ENCODE measurements around the gene SLC2A11. TPM values are rescaled to one million over a fixed set of nuclear protein-coding genes. Genes with fewer than 3 reads are reported as not detected.

Gene SLC2A11
- polyA plus RNA-seq, 3 donors: 1.3 to 3.3 (median 2.5) TPM

DNA sequence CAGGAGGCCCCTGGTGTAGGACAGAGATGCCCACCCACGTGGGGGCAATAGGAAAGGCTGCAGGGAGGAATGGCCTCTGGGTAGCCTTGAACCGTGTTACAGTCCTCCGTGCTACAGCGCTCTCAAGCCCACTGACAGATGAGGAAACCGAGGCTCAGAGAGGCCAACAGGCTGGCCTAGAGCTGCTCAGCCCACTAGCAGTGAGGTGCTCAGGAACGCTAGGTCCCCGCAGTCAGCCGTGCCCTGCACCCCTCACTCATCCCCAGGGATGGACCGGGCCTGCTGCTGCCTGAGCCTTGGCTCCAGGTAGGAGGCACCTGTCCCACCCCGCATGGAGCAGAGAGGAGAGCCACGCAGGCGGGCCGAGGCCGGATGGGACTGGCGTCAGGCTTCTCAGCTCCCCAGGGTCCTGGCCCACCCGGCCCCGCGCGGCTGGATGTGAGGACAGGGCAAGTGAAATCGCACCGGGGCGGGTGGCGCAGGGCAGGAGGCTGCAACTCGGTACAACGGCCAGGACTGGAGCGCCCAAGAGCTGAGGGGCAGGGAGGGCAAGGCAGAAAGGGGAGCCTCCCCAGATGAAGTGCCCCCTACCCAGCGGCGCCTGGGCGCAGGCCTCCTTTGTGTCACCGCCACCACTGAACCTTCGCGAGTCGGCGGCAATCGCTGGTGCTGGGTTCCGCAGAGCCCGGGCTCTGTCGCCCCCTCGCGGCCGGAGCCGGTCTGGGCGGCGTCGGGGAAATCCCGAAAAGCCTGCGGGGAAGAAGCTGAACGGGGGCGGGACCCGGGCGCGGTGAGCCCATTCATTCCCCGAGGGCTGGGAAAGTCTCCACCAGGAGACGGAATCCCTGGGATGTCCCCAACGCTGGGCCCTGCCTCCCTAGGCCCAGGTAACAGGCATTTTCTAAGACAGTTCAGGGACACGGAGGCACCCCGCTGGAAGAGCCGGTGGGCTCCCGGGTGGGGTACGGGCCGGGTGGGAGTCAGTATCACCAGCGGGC lies 8.4 kb upstream of the SLC2A11 start:
- WGBS (ENCODE audit: insufficient coverage): 31% methylated on average over 54 of the region's 62 CpGs
- TF ChIP-seq, protein P1, sequence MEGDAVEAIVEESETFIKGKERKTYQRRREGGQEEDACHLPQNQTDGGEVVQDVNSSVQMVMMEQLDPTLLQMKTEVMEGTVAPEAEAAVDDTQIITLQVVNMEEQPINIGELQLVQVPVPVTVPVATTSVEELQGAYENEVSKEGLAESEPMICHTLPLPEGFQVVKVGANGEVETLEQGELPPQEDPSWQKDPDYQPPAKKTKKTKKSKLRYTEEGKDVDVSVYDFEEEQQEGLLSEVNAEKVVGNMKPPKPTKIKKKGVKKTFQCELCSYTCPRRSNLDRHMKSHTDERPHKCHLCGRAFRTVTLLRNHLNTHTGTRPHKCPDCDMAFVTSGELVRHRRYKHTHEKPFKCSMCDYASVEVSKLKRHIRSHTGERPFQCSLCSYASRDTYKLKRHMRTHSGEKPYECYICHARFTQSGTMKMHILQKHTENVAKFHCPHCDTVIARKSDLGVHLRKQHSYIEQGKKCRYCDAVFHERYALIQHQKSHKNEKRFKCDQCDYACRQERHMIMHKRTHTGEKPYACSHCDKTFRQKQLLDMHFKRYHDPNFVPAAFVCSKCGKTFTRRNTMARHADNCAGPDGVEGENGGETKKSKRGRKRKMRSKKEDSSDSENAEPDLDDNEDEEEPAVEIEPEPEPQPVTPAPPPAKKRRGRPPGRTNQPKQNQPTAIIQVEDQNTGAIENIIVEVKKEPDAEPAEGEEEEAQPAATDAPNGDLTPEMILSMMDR (IDR thresholded peaks at IDR 0.05): peak; percentile 98
- H3K36me3 ChIP-seq (replicated peaks in 1 of 2; ENCODE audit: control insufficient read depth in 1 of 2, insufficient read depth in 2 of 2, low read length in 2 of 2): no peaks in the 10 kb centered on the region
- intact Hi-C loops (cut with micrococcal nuclease): loop anchor here (2.0 to 5.0 kb wide), 2 partner anchors 81 to 302 kb away; no protein-coding TSS in a partner anchor
- H3K4me3 ChIP-seq (replicated peaks in 1 of 3; ENCODE audit: low read depth in 2 of 3, low read length in 3 of 3): no peak overlapping the region
- Mint-ChIP-seq H3K4me3 (peak overlapping the region in 1 of 2 donors; percentile 57), H3K27me3 (ENCODE audit: low read depth in 3 of 3) (peaks cover 8 to 11% (median 10%) of the 10 kb centered on the region in 3 donors), H3K9me3 (peaks cover 0 to 2% (median 0%) of the 10 kb centered on the region in 7 donors), H3K27ac (no peak overlapping the region), H3K36me3 (no peaks in the 10 kb centered on the region), H3K4me1 (peaks cover 17% of the 10 kb centered on the region)
- peaks cover 0 to 5% of the 10 kb centered on the region in 2 donors for H3K27me3 ChIP-seq (ENCODE audit: control insufficient read depth in 2 of 2, insufficient read depth in 2 of 2, low read length in 2 of 2)
- H3K4me1 ChIP-seq (ENCODE audit: control insufficient read depth in 1 of 2, insufficient read depth in 2 of 2, low read length in 2 of 2): peaks cover 15 to 18% of the 10 kb centered on the region in 2 donors
- no peaks in the 10 kb centered on the region for H4K20me1 ChIP-seq (ENCODE audit: insufficient read depth, low read length)
- peak overlapping the region; percentile 36 for H3K4me2 ChIP-seq (replicated peaks; ENCODE audit: extremely low read depth, low read length, poor library complexity, severe bottlenecking)
- DNase-seq: peak; percentile 69 to 76 (median 70)
- H3K9me3 ChIP-seq (replicated peaks in 1 of 2; ENCODE audit: control insufficient read depth in 1 of 2, insufficient read depth in 1 of 2, low read length in 2 of 2): no peaks in the 10 kb centered on the region
- H3K79me2 ChIP-seq (ENCODE audit: insufficient read depth, low read length): no peaks in the 10 kb centered on the region
- no peak overlapping the region for H3K27ac ChIP-seq (ENCODE audit: low read depth in 1 of 2, low read length in 2 of 2)
- peak overlapping the region; percentile 68 for H2AFZ ChIP-seq (ENCODE audit: insufficient read depth, low read depth, low read length, poor library complexity, severe bottlenecking)
- H3K9ac ChIP-seq (ENCODE audit: insufficient read depth, low read length, poor library complexity, severe bottlenecking): no peak overlapping the region

DNA sequence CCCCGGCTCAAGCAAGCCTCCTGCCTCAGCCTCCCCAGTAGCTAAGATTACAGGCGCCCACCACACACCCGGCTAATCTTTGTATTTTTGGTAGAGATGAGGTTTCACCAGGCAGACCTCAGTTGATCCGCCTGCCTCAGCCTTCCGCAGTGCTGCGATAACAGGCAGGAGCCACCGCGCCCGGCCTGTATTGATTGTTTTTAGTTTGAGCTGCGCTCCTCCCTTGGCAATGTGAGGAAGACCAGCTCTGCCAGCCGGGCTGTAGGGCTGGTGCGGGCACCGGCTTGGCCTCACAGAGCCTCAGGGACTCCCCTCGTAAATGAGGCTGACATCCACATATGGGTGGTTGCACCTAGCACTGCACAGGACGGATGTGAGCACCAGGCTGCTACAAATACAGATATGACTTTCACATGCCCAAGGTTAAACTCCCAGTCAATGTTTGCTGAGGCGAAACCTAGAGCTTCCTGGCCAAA lies 7.5 kb upstream of the SLC2A11 start:
- no peak overlapping the region for H3K27ac ChIP-seq (ENCODE audit: low read depth in 1 of 2, low read length in 2 of 2)
- no peaks in the 10 kb centered on the region for H4K20me1 ChIP-seq (ENCODE audit: insufficient read depth, low read length)
- H3K4me3 Mint-ChIP-seq: peak overlapping the region in 1 of 2 donors; percentile 59
- intact Hi-C loops (cut with micrococcal nuclease): no loop called here
- H3K9ac ChIP-seq (ENCODE audit: insufficient read depth, low read length, poor library complexity, severe bottlenecking): no peak overlapping the region
- no peak overlapping the region for H3K4me3 ChIP-seq (replicated peaks in 1 of 3; ENCODE audit: low read depth in 2 of 3, low read length in 3 of 3)
- no peak for DNase-seq
- H3K9me3 Mint-ChIP-seq: peaks cover 0 to 2% (median 0%) of the 10 kb centered on the region in 7 donors
- no peak overlapping the region for H2AFZ ChIP-seq (ENCODE audit: insufficient read depth, low read depth, low read length, poor library complexity, severe bottlenecking)
- peaks cover 8 to 11% (median 10%) of the 10 kb centered on the region in 3 donors for H3K27me3 Mint-ChIP-seq (ENCODE audit: low read depth in 3 of 3)
- H3K36me3 ChIP-seq (replicated peaks in 1 of 2; ENCODE audit: control insufficient read depth in 1 of 2, insufficient read depth in 2 of 2, low read length in 2 of 2): no peaks in the 10 kb centered on the region
- no peak overlapping the region for H3K27ac Mint-ChIP-seq
- peaks cover 9% of the 10 kb centered on the region for H3K4me1 Mint-ChIP-seq
- peaks cover 9% of the 10 kb centered on the region in 2 donors for H3K4me1 ChIP-seq (ENCODE audit: control insufficient read depth in 1 of 2, insufficient read depth in 2 of 2, low read length in 2 of 2)
- peaks cover 0 to 5% of the 10 kb centered on the region in 2 donors for H3K27me3 ChIP-seq (ENCODE audit: control insufficient read depth in 2 of 2, insufficient read depth in 2 of 2, low read length in 2 of 2)
- H3K36me3 Mint-ChIP-seq: no peaks in the 10 kb centered on the region
- no peak overlapping the region for H3K4me2 ChIP-seq (replicated peaks; ENCODE audit: extremely low read depth, low read length, poor library complexity, severe bottlenecking)
- no peaks in the 10 kb centered on the region for H3K79me2 ChIP-seq (ENCODE audit: insufficient read depth, low read length)
- WGBS (ENCODE audit: insufficient coverage): 87% methylated on average over 8 of the region's 16 CpGs
- TF ChIP-seq, protein P1 (IDR thresholded peaks at IDR 0.05): no peak
- H3K9me3 ChIP-seq (replicated peaks in 1 of 2; ENCODE audit: control insufficient read depth in 1 of 2, insufficient read depth in 1 of 2, low read length in 2 of 2): no peaks in the 10 kb centered on the region

Data from CD14-positive monocyte (primary cell).